GM12878 (cell line): ENCODE measurements around the gene SLC25A33.

ENCODE experiments used
- CBFB ChIP-seq: IDR thresholded peaks from 2 replicates; pipeline ENCODE4 v1.6.1; 2016; ENCODE audit warnings: antibody characterized with exemption, low read depth
- JUND ChIP-seq: IDR thresholded peaks from 2 replicates; pipeline ENCODE4 v1.6.1; 2012; ENCODE audit warnings: low read depth, mild to moderate bottlenecking, low read length, improper control_type of control experiment, moderate library complexity
- MEF2B ChIP-seq: fragments of 450-650 bp; IDR thresholded peaks from 2 replicates; pipeline ENCODE4 v1.6.1; 2018; ENCODE audit warnings: mild to moderate bottlenecking, moderate library complexity; ENCODE audit not compliant: partially characterized antibody, poor library complexity, severe bottlenecking
- NFYA ChIP-seq: IDR thresholded peaks from 2 replicates; pipeline ENCODE4 v1.6.1; 2011; ENCODE audit warnings: low read depth, mild to moderate bottlenecking, low read length, improper control_type of control experiment, borderline replicate concordance
- POLR2AphosphoS5 ChIP-seq: IDR thresholded peaks from 2 replicates; pipeline ENCODE4 v1.6.1; 2011; ENCODE audit warnings: mild to moderate bottlenecking, low read length, inconsistent platforms
- SUPT20H ChIP-seq: IDR thresholded peaks from 2 replicates; pipeline ENCODE4 v1.6.1; 2011; ENCODE audit warnings: low read depth, mild to moderate bottlenecking, low read length, moderate library complexity, borderline replicate concordance; ENCODE audit not compliant: control insufficient read depth
- ZNF274 ChIP-seq: IDR thresholded peaks from one replicate; pipeline ENCODE4 v1.8.0; 2011; ENCODE audit not compliant: insufficient read length, insufficient read depth
- TF ChIP-seq, protein P1 (sequence below), 3 experiments: IDR thresholded peaks in 2 of 3; conservative IDR thresholded peaks in 1 of 3; 2 replicates each; pipeline ENCODE4 v1.5.1; 2011; ENCODE audit warnings: low read depth in 3 of 3, low read length in 3 of 3, mild to moderate bottlenecking in 3 of 3, control low read depth in 2 of 3, moderate library complexity in 2 of 3, inconsistent platforms in 1 of 3, mixed read lengths in 1 of 3; ENCODE audit not compliant: control insufficient read depth in 2 of 3, insufficient read depth in 1 of 3; ENCODE audit errors: extremely low read depth in 1 of 3

DNA sequence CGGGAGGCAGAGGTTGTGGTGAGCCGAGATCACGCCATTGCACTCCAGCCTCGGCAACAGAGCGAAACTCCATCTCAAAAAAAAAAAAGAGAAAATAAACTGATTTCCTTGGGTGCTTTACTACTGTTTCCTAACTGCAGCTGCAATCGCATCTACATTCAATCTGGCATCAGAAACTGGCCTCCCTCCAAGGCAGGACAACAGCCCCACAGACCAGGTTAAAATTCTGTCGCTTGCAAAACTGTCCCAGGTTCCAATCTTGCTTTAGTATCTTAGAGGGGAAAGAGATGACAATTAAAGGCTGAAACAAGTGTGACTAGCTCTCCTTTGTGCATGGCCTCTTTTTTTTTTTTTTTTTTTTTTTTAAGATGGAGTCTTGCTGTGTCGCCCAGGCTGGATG lies 32.4 kb upstream of the SLC25A33 start:
- TF ChIP-seq, protein P1, sequence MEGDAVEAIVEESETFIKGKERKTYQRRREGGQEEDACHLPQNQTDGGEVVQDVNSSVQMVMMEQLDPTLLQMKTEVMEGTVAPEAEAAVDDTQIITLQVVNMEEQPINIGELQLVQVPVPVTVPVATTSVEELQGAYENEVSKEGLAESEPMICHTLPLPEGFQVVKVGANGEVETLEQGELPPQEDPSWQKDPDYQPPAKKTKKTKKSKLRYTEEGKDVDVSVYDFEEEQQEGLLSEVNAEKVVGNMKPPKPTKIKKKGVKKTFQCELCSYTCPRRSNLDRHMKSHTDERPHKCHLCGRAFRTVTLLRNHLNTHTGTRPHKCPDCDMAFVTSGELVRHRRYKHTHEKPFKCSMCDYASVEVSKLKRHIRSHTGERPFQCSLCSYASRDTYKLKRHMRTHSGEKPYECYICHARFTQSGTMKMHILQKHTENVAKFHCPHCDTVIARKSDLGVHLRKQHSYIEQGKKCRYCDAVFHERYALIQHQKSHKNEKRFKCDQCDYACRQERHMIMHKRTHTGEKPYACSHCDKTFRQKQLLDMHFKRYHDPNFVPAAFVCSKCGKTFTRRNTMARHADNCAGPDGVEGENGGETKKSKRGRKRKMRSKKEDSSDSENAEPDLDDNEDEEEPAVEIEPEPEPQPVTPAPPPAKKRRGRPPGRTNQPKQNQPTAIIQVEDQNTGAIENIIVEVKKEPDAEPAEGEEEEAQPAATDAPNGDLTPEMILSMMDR (IDR thresholded peaks at IDR 0.05 in 2 of 3, conservative IDR thresholded peaks at IDR 0.05 in 1 of 3; ENCODE audit: control insufficient read depth in 2 of 3, extremely low read depth in 1 of 3, insufficient read depth in 1 of 3, low read depth in 3 of 3, low read length in 3 of 3) = no peak
- TF ChIP-seq POLR2AphosphoS5 (no peak), NFYA (no peak), SUPT20H (no peak), CBFB (no peak), MEF2B (no peak), ZNF274 (no peak), JUND (no peak)
